Large intestine (tissue), 12 donors: Measurements from ENCODE around the gene NF2. TPM values are rescaled to one million over a fixed set of nuclear protein-coding genes. Genes with fewer than 3 reads are reported as not detected.
"Not testable (repeated sequence)": the region's sequence is repeated elsewhere in the genome, so short reads cannot be mapped to it uniquely, and the experiment has no call there.

Source experiments
- DNase-seq, 2 donors: peaks; one replicate each; pipeline versions ENCODE4 v3.0.0 to v3.0.0-alpha.2; 2013
- H3K27ac ChIP-seq: one replicate; pipeline ENCODE4 v1.5.1; 2013; ENCODE audit warnings: low read length
- H3K27me3 ChIP-seq: 2 replicates; pipeline ENCODE4 v1.6.1; 2013; ENCODE audit warnings: low read length; ENCODE audit not compliant: control insufficient read depth, insufficient read depth
- H3K36me3 ChIP-seq: 2 replicates; pipeline ENCODE4 v1.6.1; 2013; ENCODE audit warnings: low read length; ENCODE audit not compliant: control insufficient read depth, insufficient read depth
- H3K4me1 ChIP-seq: one replicate; pipeline ENCODE4 v1.6.1; 2013; ENCODE audit warnings: low read length; ENCODE audit not compliant: control insufficient read depth, insufficient read depth
- H3K4me3 ChIP-seq: one replicate; pipeline ENCODE4 v1.5.1; 2013; ENCODE audit warnings: low read length
- H3K9me3 ChIP-seq: one replicate; pipeline ENCODE4 v1.6.1; 2013; ENCODE audit warnings: mild to moderate bottlenecking, low read depth, low read length, moderate library complexity; ENCODE audit not compliant: control insufficient read depth
- WGBS: methylation state at CpG from one replicate; pipeline ENCODE4 v1.1.5; 2013; ENCODE audit warnings: low lambda C conversion rate; ENCODE audit not compliant: insufficient coverage; 5-methylcytosine and 5-hydroxymethylcytosine counted together
- long read RNA-seq, 11 donors: transcript quantifications; one replicate each; lab custom pipeline, GENCODE V29; 2026
- polyA plus RNA-seq: library from polyadenylated mRNA; unstranded; fragments of 120-200 nt; gene quantifications from one replicate; pipeline ENCODE4 v1.2.1, GENCODE V29; 2013

NF2 gene
- 12.1 TPM for polyA plus RNA-seq
- long read RNA-seq, donor 1, partial matches to known transcripts: 0 of 1 reads
- long read RNA-seq, donor 1, other reads (novel, unspliced or antisense): 0 of 1 reads
- long read RNA-seq, donor 2, full-length matches to known transcripts: 2 of 2 reads
- long read RNA-seq, donor 2, partial matches to known transcripts: 0 of 2 reads
- long read RNA-seq, donor 2, other reads (novel, unspliced or antisense): 0 of 2 reads
- long read RNA-seq, donor 3, full-length matches to known transcripts: 2 of 2 reads
- long read RNA-seq, donor 3, partial matches to known transcripts: 0 of 2 reads
- long read RNA-seq, donor 3, other reads (novel, unspliced or antisense): 0 of 2 reads
- long read RNA-seq, donor 4: 0 reads
- long read RNA-seq, donor 5, full-length matches to known transcripts: 3 of 3 reads
- long read RNA-seq, donor 5, partial matches to known transcripts: 0 of 3 reads
- long read RNA-seq, donor 5, other reads (novel, unspliced or antisense): 0 of 3 reads
- long read RNA-seq, donor 6, full-length matches to known transcripts: 3 of 3 reads
- long read RNA-seq, donor 6, partial matches to known transcripts: 0 of 3 reads
- long read RNA-seq, donor 6, other reads (novel, unspliced or antisense): 0 of 3 reads
- long read RNA-seq, donor 7, full-length matches to known transcripts: 1 of 1 reads
- long read RNA-seq, donor 7, partial matches to known transcripts: 0 of 1 reads
- long read RNA-seq, donor 7, other reads (novel, unspliced or antisense): 0 of 1 reads
- long read RNA-seq, donor 8, full-length matches to known transcripts: 5 of 5 reads
- long read RNA-seq, donor 8, partial matches to known transcripts: 0 of 5 reads
- long read RNA-seq, donor 8, other reads (novel, unspliced or antisense): 0 of 5 reads
- long read RNA-seq, donor 9: 0 reads
- long read RNA-seq, donor 10, partial matches to known transcripts: 0 of 1 reads
- long read RNA-seq, donor 10, other reads (novel, unspliced or antisense): 0 of 1 reads
- long read RNA-seq, donor 11, full-length matches to known transcripts: 2 of 2 reads
- long read RNA-seq, donor 11, partial matches to known transcripts: 0 of 2 reads
- long read RNA-seq, donor 11, other reads (novel, unspliced or antisense): 0 of 2 reads

DNA sequence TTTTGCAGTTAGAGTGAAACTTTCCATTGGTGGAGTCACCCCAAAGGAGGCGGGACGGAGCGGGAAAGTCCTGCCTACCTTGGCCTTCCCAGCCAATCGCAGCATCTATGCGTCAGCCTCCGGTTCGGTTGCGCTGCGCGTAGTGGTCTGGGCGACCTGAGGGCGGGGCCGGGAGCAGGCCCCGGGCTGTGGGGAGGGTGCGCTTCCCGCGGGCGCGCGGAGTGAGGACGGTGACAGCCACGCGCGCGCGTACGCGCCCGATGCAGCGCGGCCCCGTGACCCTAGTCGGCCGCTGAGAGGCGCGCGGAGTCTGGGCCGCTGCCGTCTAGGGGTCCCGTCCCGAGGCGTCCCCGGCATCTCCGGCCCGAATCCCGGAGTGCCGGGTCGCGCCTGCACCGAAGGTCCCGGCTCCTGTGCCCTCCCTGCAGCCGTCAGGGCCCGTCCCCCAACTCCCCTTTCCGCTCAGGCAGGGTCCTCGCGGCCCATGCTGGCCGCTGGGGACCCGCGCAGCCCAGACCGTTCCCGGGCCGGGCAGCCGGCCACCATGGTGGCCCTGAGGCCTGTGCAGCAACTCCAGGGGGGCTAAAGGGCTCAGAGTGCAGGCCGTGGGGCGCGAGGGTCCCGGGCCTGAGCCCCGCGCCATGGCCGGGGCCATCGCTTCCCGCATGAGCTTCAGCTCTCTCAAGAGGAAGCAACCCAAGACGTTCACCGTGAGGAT, at the start of gene NF2:
Gene NF2, plus strand, starts transcription at position 276 of the 718 bp plus-strand sequence. Its CDS starts 366 bp downstream, at position 642.
- Histone ChIP-seq H3K9me3 (no peaks in the 10 kb centered on the region), H3K4me3 (peak within 1 kb of the TSS; percentile 71), H3K27me3 (no peaks in the 10 kb centered on the region), H3K27ac (peak within 1 kb of the TSS; percentile 87), H3K36me3 (peaks cover 5% of the 10 kb centered on the region), H3K4me1 (peaks cover 12% of the 10 kb centered on the region)
- peak; percentile 99 to 100 for DNase-seq
- WGBS: no CpG with 5 or more reads among the region's 74 CpGs

- Histone ChIP-seq H3K27ac (no peak overlapping the region), H3K9me3 (peaks cover 3% of the 10 kb centered on the region), H3K4me3 (no peak overlapping the region), H3K36me3 (peaks cover 44% of the 10 kb centered on the region), H3K4me1 (peaks cover 6% of the 10 kb centered on the region), H3K27me3 (no peaks in the 10 kb centered on the region)
- WGBS: no CpG with 5 or more reads among the region's 4 CpGs
- DNase-seq: no peak
These were observed 48.3 kb upstream of the NF2 start for GRCh38 chr22:29555065-29555644.

DNA sequence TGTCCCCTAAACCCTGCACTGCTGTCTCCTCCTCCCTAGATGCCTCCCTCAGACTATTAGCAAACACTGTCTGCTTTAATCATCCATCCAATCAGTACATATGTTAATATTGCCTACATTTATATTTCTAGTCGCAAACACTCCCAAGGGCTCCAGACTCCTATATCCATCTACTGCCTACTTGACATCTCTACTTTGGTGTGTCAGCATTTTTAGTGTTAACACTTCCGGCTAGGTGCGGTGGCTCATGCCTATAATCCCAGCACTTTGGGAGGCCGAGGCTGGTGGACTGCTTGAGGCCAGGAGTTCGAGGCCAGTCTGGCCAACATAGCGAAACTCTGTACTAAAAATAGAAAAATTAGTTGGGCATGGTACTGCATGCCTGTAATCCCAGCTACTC, 44.4 kb upstream of the NF2 start:
- Histone ChIP-seq H3K27ac (no peak overlapping the region), H3K36me3 (peaks cover 69% of the 10 kb centered on the region), H3K9me3 (no peaks in the 10 kb centered on the region), H3K27me3 (no peaks in the 10 kb centered on the region), H3K4me1 (peaks cover 4% of the 10 kb centered on the region), H3K4me3 (no peak overlapping the region)
- no CpG with 5 or more reads among the region's 6 CpGs for WGBS
- DNase-seq: no peak

DNA sequence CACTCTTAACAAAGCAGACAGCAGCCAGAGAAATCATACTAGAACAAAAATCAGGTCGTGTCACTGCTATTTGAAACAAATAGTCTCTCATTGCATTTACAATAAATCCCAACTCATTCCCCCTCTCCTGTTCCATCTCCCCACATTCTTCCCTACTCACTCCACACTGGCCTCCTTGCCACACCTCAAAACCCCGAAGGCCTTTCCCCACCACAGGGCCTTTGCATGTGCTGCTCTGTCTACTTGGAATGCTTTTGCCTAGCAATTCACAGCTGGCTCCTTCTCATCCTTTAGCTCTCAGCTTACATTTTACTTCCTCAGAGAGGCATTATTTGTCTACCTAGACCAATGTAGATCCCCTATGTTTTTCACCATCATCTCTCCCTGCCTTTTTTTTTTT, 43.6 kb upstream of the NF2 start:
- Histone ChIP-seq H3K9me3 (no peaks in the 10 kb centered on the region), H3K4me3 (no peak overlapping the region), H3K4me1 (no peaks in the 10 kb centered on the region), H3K27me3 (no peaks in the 10 kb centered on the region), H3K36me3 (peaks cover 71% of the 10 kb centered on the region), H3K27ac (no peak overlapping the region)
- 100% methylated on average over 1 of the region's 2 CpGs for WGBS
- no peak for DNase-seq

DNA sequence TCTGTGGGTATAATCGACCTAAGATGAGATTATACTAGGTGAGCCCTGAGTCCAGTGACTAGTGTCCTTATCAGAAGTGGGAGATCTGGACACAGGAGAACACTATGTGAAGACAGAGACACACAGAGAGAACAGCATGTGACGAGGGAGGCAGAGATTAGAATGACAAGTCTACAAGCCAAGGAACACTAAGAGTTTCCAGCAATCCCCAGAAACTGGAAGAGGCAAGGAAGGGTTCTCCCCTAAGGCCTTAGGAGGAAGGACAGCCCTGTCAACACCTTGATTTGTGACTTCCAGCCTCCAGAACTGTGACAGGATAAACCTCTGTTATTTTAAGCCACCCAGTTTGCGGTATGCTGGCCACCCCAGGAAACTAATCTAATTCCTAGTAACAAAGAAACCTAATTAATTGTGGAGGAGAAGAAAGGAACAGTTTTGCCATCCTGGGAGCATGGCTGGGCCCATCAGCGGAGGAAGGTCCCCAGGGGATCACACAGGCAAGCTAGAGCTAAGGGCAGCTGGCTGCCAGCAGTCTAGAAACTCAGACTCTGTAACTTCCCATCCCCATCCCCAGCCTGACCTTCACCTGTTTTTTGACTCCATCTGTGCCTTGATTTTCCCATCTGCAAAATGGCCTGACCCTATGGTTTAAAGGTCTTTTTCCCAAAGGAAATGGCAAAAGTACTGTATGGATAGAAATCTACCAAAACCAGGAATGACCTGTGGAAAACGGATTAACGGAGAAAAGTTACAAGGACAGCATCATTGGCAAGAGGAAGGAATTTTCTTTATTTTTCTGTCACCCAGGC, 39.6 kb upstream of the NF2 start:
- H3K27me3 ChIP-seq: no peaks in the 10 kb centered on the region
- H3K4me3 ChIP-seq: no peak overlapping the region
- H3K4me1 ChIP-seq: peaks cover 3% of the 10 kb centered on the region
- no peak overlapping the region for H3K27ac ChIP-seq
- WGBS: no CpG with 5 or more reads among the region's 6 CpGs
- H3K36me3 ChIP-seq: peaks cover 69% of the 10 kb centered on the region
- H3K9me3 ChIP-seq: no peaks in the 10 kb centered on the region
- no peak for DNase-seq

GRCh38 chr22:29566513-29566912, 36.9 kb upstream of the NF2 start:
- H3K27me3 ChIP-seq, H3K27ac ChIP-seq, DNase-seq, H3K9me3 ChIP-seq, H3K4me3 ChIP-seq: not testable (repeated sequence)
- H3K36me3 ChIP-seq: peaks cover 59% of the 10 kb centered on the region
- 100% methylated on average over 1 of the region's 7 CpGs for WGBS
- peaks cover 23% of the 10 kb centered on the region for H3K4me1 ChIP-seq

GRCh38 chr22:29567338-29567737, 36.1 kb upstream of the NF2 start:
- no CpG with 5 or more reads among the region's 7 CpGs for WGBS
- no peak for DNase-seq
- H3K9me3 ChIP-seq: no peaks in the 10 kb centered on the region
- no peaks in the 10 kb centered on the region for H3K27me3 ChIP-seq
- no peak overlapping the region for H3K4me3 ChIP-seq
- H3K36me3 ChIP-seq: peaks cover 51% of the 10 kb centered on the region
- peaks cover 23% of the 10 kb centered on the region for H3K4me1 ChIP-seq
- H3K27ac ChIP-seq: no peak overlapping the region

GRCh38 chr22:29569011-29569678, 34.3 kb upstream of the NF2 start:
- no peaks in the 10 kb centered on the region for H3K9me3 ChIP-seq
- no peak overlapping the region for H3K4me3 ChIP-seq
- peaks cover 47% of the 10 kb centered on the region for H3K36me3 ChIP-seq
- DNase-seq: peak; percentile 60 to 75
- peaks cover 23% of the 10 kb centered on the region for H3K4me1 ChIP-seq
- WGBS: no CpG with 5 or more reads among the region's 7 CpGs
- peak overlapping the region; percentile 40 for H3K27ac ChIP-seq
- H3K27me3 ChIP-seq: no peaks in the 10 kb centered on the region

DNA sequence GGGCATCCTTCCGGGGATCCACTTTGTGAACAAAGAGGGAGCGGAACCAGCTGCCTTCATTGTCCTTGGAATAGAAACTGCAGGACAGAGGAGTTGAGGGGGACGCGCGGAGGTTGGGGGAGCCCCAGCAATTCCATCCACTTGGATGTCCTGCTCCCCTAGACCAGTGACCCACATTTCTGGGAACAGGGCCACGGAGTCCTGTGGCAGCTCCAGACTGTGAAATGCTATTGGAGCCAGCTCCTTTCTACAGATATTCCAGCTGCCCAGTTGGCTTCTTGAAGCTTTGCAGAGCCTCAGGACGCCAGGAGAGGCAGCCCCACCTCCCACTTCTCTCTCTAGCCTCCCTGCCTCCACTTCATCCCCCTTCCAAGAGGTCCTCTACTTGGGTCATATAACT, 33.0 kb upstream of the NF2 start:
- WGBS: no CpG with 5 or more reads among the region's 7 CpGs
- DNase-seq: no peak
- H3K27ac ChIP-seq: no peak overlapping the region
- peaks cover 31% of the 10 kb centered on the region for H3K4me1 ChIP-seq
- no peaks in the 10 kb centered on the region for H3K27me3 ChIP-seq
- no peak overlapping the region for H3K4me3 ChIP-seq
- H3K36me3 ChIP-seq: peaks cover 40% of the 10 kb centered on the region
- H3K9me3 ChIP-seq: no peaks in the 10 kb centered on the region
